HG02884 (cell line): ENCODE measurements around the gene CSMD2.

Experiments
- ATAC-seq: cut with Tn5 transposase; IDR thresholded peaks from one replicate; pipeline ENCODE4 v1.9.1; 2021; ENCODE audit warnings: mild to moderate bottlenecking, moderate library complexity; ENCODE audit not compliant: unreplicated experiment

CSMD2 gene

DNA sequence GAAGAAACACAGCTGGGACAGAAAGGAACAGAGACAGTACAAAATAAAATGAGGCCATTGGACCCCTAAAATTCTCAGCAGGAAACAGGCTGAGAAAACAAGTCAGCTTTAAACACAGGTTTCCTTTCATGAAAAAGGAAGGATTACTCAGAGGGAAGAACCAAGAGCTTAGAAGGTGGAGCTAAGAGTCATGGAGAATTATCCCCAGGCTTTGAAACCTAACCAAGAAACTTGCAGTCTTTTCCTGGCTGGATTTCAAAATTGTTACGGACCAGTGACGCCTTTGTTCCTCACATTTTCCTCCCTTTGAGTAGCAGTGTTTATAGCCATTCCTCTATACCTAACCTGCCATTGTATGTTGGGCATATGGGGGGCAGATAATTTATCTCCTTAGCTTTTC, 292.3 kb downstream of the CSMD2 start:
- ATAC-seq = no peak

DNA sequence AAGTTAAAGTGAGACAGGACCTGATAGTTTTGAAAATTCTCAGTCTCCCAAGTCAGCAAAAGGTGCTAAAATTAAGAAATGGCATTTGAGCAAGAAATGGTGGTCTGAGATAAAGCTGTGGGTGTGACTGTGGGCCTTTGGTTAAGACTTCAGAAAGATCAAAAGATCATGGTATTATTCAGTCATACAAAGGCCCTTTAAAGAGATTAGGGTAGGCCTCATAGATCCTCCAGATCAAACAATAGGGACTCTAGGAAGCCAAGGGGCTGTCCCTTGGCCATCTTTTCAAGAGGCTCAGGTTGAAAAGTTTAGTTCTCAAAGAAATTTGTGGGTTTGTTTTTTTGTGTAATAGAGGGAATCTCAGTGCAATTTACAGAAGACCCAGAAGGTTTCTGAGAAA, 292.8 kb downstream of the CSMD2 start:
- ATAC-seq = no peak

DNA sequence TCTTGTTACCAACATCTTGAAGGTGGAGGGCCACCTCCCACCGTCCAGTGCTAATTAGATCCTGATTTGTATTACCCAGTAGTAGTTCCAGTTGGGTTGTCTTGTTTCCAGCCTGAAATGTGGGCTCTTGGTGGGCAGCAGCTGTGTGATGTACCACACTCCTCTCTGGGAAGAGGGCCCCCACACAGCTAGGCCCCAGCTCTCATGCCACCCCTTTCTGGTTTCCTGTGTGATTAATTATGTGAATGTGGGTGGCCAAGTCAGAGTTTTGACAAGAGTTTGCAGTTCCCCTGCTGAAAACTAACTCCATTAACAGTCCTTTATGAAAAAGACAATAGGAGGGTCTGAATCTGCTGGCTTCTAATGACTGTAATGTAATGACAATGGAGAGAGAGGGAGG, 297.3 kb downstream of the CSMD2 start:
- ATAC-seq = no peak

DNA sequence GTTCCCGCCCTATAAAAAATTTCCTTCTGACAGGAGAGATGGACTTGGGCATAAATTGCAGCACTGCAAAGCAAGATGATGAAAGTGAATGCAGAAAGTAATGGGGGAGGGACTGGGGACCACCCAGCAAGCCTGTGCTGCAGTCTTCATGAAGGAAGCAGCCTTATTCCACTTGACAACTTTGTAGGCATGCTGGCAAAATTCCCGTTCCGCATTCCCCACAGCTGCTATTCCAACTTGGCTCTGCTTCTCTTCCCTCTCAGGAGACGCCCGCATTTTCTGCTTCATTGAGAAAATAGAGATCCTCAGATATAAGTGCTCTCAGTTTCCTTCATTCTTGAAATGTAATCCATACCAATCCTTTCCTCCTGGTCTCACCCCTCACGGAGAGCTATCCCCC, 298.7 kb downstream of the CSMD2 start:
- no peak for ATAC-seq

DNA sequence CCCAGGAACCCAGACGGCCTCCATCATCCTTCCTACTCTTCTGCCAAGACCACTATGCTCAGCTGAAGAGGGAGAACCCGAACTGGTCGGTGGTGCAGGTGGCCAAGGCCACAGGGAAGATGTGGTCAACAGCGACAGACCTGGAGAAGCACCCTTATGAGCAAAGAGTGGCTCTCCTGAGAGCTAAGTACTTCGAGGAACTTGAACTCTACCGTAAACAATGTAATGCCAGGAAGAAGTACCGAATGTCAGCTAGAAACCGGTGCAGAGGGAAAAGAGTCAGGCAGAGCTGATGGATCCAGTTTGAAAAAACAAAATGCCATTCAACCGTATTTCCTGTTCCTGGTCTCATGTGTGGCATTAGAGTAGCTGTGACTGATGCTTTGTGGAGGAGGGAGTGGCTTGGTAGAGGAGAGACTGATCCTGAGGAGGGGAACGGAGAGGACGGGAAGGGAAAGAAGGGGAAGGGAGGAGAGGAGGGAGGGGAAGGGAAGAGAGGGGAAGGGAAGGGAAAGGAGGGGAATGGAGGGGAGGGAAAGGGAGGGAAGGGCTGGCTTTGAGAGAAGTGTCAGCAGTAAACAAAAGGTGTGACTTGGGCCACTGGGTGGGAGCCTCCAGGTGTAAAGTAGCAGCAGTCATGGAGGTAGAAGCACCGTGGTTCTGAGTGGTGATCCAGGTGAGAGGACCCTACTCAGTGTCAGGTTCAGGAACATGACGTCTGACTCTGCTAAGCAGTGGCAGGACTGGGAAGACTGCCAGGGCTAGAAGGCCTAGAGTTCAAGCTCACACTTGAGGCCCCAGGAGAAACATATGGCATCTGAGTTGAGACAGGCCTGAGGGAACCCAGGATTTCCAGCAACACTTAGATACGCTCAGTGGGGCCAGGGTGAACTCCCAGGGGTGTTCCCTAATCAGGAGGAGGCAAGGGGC, 300.3 kb downstream of the CSMD2 start:
- no peak for ATAC-seq

DNA sequence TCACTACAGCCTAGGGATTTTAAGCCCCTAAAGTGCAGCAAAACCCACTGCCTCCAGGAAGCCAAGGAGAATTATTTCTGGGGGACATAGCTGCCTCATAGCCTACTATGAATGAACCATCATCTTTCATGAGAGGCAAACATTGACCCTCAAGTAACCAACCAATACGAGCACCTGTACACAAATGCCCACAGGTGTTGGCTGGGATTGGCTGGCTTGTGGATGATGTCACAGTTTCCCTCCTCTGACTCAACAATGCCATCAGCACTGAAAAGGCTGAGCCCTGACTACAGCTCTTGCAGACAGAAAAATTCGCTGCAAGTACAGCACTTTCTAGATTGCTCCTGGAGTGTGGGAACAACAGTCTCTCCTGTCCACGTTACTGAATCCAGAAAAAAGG, 301.3 kb downstream of the CSMD2 start, which contains the start of gene HMGB4:
HMGB4 (plus strand) TSS at position 301 of the 400 bp plus-strand sequence. CDS start 113 bp downstream, outside the sequence.
- ATAC-seq = no peak

DNA sequence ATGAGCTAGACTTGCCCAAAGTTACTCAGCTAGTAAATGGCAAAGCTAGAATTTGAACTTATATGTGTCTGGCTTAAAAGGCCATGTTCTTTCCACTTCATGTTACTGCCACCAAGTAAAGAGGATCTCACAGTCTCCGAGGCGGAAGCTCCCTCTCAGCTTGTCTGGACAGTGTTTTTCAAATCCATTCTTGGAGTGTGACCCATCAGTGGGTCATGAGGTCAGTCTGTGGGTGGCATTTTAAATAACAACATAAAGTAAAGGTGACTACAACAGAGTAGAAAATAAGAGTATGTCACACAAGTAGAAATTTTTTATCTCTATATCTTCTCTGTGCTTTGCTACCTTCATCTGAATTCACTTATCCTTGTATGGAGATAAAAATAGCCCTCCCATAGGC, 304.4 kb downstream of the CSMD2 start:
- no peak for ATAC-seq

DNA sequence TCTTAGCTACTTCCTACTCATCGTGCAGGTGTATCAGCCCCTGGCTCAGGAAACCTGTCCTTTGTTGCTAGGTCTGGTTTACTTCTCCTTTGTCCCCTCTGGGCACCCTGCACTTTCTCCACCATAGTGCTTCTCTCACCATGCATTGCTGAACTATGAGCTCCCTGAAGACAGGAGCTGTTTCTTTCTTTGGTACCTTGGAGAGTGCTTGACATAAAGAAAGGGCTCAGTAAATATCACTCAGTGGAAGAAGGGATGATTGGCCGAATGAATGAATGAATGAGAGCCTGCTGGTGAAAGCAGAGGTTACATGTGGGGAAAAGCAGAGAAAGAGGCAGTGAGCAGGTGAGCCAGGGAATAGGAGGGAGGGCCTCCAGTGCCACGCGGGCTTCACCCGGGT, 310.9 kb downstream of the CSMD2 start:
- no peak for ATAC-seq

DNA sequence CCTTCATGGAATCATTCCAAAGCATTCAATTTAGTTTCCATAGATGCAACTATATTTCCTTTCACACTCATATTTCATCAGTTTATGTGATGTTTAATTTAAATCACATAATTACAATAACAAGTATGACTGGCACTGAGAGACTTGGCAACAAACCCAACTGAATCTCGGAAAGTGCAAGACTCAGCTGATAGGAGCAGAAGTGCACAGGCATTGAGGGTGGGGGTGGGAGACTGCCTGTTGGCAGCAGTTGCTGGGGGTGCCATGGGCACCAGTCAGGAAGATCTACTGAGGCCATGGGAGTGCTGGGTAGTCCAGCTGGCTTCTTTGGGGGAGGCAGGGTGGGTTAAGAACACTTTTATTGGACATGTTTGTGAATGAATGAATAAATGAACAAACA, 311.6 kb downstream of the CSMD2 start:
- ATAC-seq = no peak

DNA sequence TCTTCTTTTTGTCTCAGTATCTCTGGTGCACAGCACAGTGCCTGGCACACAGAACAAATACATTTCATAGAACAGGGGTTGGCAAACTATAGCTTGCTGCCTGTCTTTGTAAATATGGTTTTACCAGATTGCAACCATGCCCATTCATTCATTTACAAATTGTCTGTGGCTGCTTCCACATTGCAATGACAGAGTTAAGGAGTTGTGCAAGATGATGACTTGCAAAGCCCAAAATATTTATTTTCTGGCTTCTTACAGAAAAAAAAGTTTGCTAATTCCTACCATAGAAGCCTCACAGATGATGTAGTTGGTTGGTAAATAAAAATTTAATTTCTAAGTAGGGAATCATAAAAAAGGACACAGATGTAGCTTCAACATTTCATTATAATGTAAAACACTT, 312.3 kb downstream of the CSMD2 start:
- no peak for ATAC-seq

DNA sequence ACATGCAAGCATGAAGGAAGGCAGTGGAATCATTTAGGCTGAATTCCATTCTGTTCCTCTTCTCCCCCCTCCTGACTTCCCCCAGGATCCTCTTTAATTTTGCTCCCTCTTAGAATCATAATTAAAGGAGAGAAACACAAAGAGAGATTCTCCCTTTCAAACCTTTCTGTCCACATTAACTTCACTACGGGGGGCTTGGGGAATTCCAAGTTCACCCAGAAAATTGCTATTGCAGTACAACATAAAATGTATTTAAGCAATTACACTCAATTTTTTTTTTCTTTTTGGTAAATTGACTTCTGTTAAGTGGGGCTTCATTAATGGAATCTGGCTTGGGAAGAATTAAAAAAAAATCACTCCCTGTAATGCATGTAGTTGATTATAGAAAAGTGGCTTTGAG, 314.5 kb downstream of the CSMD2 start:
- no peak for ATAC-seq

DNA sequence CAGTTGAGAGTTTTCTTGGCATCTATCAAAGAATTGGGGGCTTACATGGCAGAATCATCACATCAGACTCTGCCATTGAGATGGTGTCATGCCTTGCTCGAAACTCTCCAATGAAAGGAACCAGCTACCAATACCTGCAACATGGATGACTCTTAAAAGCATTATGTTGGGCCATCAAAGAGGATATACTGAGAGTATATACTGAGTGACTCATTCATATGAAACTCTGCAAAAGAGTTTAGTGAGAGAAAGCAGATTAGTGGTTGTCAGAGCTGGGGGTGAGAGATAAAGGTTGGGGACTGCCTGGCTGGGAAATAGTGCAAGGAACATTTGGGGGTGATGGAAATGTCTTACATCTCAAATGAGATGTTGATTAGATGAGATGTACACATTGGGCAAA, 315.8 kb downstream of the CSMD2 start:
- no peak for ATAC-seq

DNA sequence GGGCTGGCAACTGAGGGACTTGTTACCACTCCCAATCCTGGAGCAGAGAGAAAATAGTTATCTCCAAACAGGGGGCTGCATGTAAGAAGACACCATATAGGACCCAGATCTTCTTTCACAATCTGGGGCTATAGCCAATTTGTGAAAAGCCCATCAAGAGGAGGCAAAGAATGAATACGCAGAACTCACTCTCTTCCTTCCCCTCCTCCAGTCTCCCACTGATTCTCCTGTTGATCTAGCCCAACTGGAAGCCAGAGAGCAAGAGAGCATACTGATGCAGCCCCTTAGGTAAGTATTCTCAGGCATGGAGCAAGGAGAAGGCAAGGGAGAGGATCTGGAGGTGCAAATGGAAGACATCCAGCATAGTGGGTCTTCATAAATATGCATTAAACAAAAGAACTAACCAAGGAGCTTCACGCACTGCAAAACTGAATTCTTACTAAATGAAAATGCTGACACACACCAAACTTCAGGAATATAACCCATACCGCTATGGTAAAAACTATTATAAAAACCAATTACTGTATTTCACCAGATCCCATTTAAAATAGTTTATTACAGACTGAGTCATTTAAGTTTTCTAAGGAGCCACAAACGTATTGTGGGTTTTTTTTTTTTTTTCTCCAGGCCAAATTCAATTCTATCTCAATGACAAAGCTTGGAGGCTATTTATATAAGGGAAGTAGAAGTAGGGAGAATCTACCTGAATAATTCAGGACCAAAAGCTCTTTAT, 316.7 kb downstream of the CSMD2 start:
- no peak for ATAC-seq

DNA sequence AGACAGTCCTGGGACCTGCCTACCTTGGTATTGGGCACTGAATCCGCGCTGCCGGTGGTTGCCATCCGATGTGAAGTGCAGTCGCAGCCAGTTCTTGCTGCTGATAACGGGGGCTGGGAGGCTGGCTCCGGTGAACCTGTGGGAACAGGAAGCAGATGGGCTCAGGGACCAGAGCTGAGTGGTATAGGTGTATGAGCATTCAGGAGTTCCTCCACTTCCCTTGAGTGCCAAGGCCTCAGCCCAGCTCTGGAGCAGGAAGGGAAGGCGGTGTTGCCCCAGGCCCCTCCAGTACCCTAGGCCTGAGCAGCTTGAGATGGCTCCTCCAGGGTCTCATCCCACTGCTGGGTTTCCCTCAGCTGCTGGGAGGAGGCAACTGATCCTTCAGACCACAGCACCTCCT, 318.2 kb downstream of the CSMD2 start:
- no peak for ATAC-seq

DNA sequence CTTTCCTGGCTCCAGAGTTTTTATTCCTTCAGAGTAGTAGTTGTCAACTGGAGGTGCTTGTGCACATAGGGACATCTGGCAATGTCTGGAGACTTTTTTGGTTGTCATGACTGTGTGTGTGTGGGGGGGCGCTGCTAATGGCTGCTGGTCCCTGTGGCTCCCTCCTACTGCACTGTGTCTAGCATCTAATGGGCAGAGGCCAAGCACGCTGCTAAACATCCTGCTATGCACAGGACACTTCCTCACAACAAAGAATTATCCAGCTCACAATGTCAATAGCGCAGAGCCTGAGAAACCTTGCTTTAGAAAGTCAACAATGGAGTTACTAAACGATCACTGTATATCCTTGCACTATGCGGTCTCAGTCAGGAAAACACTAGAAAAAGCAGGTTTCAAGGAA, 320.9 kb downstream of the CSMD2 start:
- no peak for ATAC-seq

DNA sequence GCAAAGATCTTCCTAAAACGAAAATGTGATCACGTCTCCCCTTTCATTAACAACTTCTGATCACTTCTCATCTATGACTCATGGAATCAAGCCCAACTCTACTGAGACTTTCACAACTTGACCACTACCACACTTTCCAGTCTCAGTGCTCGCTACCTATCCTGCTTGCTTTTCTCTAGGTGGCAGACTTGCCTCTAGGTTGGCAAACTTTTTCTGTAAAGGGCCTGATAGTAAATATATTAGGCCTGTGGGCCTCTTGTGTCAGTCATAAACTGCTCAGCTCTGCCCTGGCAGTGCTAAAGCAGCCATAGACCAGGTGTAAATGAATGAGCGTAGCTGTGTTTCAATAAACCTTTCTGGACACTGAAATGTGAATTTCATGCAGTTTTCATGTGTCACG, 322.7 kb downstream of the CSMD2 start:
- no peak for ATAC-seq

DNA sequence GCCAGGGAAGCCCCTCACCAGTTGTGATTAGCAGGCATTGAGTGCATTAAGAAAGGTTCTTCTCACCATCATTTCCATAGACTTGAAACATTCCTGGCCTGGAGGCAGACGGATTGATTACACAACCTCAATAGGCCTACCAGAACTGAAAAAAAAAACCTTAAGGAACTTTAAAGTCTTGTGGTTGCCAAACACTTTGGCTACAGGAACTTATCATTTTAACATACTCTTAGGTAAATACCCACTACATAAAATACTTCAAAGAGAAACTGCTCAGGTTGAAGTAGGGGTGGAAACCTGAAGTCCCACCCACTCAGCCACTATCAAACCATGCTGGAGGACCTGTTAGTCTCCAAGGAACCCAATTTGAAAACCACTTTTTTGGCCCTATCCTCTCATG, 323.5 kb downstream of the CSMD2 start:
- ATAC-seq = no peak

DNA sequence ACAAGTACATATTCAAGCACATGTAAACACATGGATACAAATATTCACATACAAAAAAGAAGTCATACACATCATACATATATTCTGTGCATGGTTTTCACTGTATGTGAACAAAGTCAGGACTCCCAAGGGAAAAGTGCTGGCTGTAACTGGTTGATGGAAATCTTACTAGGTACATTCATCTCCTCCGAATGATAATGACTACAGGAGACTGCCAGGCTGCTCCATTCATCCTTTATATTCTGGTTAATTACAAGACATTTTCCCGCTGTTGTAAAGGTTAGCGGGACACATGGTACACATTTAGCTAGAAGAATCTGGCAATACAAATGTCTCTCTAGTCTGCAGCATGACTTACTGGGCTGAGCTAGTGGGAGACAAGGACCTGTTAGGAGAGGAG, 327.4 kb downstream of the CSMD2 start:
- no peak for ATAC-seq

DNA sequence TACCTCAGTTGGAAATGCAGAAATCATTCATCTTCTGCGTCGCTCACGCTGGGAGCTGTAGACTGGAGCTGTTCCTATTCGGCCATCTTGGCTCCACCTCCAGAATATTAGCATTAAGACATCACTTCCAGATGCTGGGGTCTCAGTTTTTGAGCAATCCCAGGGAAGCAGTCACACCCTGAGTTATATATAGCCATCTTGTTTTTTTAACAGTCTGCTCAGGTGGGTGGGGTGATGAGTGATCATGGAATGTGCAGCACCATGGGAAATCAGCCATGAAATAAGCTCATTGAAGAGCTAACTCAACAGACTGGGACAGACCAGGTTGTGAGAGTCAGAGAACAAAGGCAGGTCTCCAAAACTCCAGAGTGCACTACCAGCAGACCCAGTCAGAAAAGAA, 328.1 kb downstream of the CSMD2 start:
- ATAC-seq = no peak

DNA sequence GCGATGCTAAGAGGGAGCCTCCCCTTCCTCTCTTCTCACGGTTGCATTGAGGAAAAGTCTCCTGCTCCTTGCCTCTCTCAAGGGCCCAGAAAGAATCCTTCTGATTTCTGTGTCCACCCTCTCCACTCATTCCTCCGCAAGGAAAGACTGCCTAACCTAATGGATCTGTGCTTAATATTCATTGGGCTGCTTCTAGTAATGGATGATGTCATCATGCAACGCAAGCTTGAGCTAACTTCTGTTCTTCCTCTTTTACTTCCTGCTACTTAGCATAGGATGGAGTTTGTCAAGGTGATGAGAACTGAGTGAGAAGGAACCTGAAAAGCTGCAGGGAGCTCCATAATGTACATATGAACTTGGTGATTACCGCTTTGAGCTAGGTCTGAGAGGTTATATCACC, 336.4 kb downstream of the CSMD2 start:
- ATAC-seq = no peak

DNA sequence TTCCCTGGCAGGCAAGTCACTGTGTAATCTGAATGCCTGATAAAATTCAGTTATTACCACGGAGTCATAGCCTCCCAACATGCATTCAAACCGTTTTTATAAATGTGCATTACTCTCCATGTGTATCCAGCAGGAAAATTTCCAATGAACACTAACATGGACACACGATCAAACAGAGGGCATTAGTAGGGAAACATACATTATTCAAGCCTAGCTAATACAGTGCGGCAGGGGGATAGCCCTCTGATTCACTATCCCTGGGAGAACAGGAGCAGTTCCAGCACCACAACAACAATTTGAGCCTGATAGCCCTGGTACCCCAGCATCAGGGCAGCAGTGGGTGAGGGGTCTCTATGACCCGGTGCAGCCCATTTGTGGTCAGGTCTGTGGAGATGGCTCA, 337.0 kb downstream of the CSMD2 start:
- ATAC-seq = no peak

DNA sequence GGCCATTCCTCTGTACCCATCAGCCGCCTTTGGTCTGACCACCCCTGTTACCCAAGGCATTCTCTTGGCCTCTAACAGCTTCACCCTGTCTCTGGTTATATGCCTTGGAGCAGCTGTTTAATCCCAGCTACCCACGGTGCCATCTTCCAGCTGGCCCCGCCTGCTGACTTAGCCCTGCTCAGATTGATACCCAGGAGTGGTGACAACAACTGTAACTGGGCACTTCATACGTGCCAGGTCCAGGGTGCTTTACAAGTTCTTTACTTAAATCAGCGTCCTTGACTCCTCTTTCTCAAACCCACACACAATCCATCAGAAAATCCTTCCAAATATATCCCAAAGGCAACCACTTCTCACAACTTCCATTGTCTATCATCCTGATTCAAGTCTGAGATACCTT, 338.3 kb downstream of the CSMD2 start:
- no peak for ATAC-seq
